GM18858 (cell line): Measurements from ENCODE around the gene C1orf21.

Experiments used
- ATAC-seq: cut with Tn5 transposase; IDR thresholded peaks from one replicate; pipeline ENCODE4 v1.9.1; 2021; ENCODE audit not compliant: unreplicated experiment

Gene C1orf21

DNA sequence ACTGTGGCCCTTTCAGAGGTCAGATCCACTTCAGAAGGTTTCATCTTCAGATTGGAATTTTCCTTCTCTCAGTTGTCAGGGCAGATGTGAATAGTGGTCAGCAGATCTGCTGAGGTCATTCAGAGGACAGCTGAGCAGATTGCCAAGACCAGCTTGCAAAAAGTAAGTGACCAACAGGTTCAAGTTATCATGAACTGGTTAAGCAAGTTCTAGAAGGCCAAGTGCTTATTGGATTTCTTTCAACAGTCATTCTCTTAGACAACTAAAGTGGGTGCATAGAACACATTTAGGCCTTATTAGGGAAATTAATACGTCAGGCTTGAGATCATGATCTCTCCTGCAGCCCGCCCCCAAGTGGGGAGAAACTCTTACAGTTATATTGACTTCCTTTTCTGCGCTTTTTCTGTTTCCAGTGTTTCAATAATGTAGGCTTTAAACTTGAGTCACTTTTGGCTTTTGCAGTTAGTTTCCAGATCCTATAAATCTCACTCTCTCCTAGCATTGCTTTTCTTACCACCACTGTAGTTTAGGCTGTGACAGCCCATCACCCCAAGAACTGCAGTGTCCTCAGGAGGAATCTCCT is 96.4 kb downstream of the C1orf21 start:
- no peak for ATAC-seq

GRCh38 chr1:184485751-184486723 is 99.2 kb downstream of the C1orf21 start:
- no peak for ATAC-seq

DNA sequence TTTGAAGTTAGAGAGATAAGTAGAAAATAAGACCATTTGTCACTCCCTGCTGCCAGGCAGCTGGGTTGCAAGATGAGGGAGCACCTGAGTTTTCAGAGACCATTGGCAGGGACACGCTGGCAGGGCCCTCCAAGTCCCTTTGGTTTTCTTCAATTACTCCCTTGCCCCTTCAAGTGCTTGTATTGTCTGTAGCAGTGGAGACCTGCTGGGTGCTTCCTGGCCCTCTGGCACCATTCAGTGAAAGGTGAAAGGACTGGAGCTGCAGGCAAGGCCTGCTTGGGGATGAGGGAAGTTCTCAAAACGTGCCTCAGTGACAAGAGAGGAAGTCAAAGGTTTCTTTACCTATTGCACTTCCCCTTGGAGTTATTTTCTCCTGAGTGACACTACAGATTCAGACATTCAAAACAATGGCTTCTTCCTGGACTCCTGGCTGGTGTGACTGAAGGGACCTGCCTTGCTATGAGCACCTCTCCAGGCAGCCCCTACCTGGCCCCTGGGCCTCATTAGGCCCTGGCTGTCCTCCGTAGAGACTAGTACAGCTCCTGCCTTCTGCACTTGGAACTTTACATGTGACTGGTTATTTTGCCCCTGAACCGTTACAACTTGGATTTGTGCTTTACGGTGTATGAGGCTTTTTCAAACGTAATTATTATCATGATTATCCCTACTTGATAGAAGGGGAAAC is 100.1 kb downstream of the C1orf21 start:
- ATAC-seq = no peak

- ATAC-seq = no peak
Measured at GRCh38 chr1:184487531-184488193, 100.8 kb downstream of the C1orf21 start.

DNA sequence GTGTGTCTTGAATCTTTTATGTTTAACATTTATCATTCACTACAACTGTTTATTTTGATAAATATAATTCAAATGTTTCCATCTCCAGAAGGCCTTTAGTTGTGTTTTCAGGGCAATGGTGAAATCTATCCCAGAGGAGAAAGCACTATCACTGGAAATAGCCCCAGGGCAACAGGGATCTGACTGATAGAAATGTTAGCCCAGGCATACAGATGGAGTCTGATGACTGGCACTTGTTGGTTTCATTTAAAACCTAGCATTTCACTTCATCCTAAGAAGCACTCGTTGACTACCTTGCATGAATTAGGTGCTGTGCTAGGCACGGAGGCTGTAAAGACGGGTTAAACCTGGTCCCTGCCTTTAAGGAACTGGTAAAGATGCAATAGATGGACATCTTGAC is 103.1 kb downstream of the C1orf21 start:
- no peak for ATAC-seq

DNA sequence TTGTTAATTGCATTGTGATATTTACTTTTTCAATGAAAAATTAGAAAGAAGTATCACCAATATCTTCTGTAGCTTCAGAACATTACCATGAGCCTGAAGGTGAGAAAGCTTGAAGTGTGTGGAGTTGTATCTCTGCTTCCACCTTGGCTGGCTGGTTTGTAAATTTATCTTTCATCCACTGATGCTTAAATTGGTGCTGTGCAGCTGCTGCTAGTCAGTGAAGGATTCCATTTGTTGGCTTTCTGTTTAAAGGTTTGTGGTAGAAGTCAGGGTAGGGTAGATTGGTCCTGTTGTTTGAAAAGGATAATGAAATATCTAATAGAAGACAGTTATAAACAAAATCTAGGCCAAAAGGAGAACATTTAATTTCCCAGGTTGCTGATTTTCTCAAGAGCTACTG is 105.7 kb downstream of the C1orf21 start:
- ATAC-seq = no peak

DNA sequence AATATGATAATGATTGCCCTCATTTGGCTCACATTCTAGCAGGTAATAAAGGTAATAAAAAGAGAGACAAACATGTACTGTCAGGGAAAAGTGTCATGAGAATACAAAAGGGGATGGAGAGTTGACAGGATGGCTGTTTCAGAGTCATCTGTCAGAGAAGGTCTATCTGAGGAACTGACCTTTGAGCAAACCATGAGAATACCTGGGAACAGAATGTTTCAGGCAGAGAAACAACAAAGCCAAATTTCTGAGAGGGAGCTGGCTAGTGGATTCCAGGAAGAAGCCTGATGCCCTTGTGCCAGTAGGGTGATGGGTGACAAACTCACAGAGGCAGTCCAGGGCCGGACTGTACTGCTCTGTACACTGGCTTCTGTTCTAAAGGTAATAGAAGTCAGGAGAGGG is 107.2 kb downstream of the C1orf21 start:
- ATAC-seq = no peak

- ATAC-seq = peak; percentile 80
Measured at GRCh38 chr1:184494929-184495328, 108.1 kb downstream of the C1orf21 start.

DNA sequence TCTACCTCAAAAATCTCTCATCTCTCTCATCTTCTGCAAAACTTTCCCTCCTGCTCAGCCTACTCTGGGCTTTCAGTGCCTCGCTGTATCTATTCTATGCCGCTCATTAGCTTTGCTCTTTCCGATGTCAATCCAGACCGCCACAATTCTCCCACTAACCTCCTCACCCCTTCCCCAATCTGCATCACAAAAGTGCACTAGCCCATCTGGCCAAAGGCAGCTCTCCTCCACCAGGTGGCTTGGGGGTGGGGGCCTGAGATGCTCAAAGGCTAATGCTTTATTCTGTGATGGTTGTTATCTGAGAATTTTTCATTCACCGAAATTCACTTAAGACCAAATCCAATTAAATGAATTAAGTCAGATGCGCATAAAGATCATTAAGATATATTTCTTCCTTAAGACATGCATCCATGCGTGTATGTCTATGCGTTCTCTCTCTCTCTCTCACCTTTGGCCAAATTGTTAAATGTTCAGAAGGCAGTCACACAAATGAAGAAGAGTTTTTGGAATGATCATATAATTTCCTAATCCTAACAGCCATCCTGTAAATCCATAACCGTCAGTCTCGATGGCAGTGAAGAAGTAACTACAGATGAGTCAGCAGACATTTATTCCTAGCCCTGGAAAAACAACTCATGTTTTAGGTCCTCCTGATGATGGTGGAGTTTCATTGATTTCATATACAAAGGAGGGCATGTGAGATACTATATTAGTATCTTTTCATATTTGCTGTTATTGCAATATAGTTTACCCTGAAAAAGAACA is 111.3 kb downstream of the C1orf21 start:
- ATAC-seq = no peak

GRCh38 chr1:184499616-184500015 is 112.8 kb downstream of the C1orf21 start:
- no peak for ATAC-seq

- ATAC-seq = no peak
Measured at GRCh38 chr1:184502161-184502560, 115.3 kb downstream of the C1orf21 start.

GRCh38 chr1:184503221-184503749 is 116.5 kb downstream of the C1orf21 start:
- no peak for ATAC-seq

DNA sequence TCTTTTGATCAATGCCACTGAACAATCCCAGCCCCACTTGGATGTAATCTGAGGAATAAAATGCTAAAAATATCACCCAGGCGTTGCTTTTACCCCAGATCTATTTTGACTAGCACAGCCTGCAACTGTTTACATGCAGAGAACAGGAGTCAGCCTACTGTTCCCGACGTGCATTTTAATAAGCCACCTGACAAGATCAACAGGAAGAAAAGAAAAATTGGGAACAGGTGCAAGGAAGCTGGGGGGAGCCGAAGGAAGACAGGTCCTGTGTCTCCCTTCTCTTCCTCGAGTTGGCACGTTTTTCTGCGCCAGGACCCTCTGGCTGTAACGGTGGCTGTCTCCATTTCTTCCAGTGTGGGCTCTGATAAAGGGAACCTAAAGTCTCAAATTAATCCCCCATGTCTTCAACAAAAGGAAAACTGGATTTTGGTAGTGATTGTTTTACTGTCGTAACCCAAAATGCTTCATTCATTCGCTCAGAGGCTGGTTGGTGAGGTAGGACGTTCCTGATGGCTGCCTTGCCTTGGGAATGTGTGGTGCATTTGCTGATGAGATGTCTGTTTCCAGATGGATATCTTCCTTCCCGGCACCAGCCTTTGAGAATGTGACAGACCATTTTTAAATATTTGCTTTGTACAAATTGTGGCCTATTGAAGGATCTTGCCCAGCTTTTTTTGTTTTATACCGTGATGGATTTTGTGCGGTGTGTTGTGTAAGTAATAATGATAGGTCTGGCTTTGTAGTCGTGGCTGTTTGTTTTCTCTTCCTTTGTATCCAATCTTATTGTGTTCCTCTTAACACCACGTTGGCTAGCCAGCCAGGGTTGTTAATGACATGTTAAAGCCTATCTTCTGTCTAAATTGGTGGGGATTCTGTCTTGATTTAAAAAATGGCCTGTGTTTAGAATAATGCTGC is 117.5 kb downstream of the C1orf21 start:
- ATAC-seq = no peak

- ATAC-seq = no peak
Measured at GRCh38 chr1:184504955-184505338, 118.1 kb downstream of the C1orf21 start.

DNA sequence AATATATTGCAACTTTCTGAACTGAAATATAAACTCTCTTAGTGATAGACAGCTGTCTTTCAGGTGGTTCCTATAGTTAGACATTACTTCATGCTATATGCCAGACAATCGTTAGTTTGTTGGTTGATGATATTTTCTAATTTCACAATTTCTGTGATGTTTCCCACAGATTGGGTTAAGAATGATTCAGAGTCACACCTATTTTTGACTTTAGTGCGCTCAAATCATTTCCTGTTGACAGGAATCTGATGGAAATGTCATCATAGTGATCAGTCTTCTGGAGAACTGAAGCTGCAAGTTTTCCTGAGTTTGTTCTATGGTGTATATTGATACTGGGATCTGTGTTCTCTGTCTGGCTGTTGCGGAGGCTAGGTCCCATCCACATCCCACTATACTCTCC is 119.7 kb downstream of the C1orf21 start:
- ATAC-seq = no peak

DNA sequence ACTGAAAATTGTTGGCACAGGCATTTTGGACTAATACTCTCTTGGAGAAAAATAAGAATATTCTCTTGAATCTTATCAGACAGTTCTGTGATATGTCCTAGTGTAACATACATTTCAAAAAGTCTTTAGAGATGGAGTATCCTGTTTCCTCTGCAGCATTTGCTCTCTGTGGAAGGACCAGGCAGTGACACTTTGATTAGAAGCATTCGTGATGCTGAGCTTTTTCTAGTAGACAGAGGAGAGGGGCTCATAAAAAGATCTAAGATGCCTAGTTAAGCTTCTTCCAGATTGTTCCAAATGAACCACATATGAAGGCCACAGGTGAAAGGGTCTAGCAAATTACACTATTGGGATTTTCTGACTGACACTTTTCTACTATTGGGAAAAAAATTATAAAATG is 120.3 kb downstream of the C1orf21 start:
- no peak for ATAC-seq

- no peak for ATAC-seq
Measured at GRCh38 chr1:184507604-184508280, 120.9 kb downstream of the C1orf21 start.

DNA sequence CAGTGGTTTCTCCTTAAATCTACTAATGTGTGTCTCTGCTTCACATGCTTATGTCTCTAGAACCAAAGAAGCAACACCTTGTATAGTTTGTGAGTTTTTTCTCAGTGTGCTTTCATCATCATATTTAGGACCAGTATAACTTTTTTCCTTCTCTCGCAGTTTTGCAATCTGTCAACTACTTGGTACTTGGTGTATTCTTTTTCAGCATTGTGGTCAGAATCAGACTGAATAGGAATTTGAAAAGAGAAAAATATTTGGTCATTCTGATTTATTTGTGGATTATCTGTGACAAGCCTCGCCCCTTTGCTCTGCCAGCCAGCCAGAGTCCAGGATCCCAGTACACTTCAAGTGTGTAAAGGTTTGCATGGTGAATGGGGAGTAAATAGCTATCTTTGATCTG is 122.3 kb downstream of the C1orf21 start:
- ATAC-seq = no peak

- ATAC-seq = no peak
Measured at GRCh38 chr1:184510110-184510509, 123.3 kb downstream of the C1orf21 start.
